Glutamatergic neuron (in vitro differentiated cells): ENCODE results near the gene KCNA3. TPM values are rescaled to one million over a fixed set of nuclear protein-coding genes. Genes with fewer than 3 reads are reported as not detected.

Source experiments
- DNase-seq: peaks from one replicate; pipeline ENCODE4 v3.0.0; 2022
- H3K27ac Mint-ChIP-seq: one replicate; pipeline ENCODE4 v1.8.0; 2020; ENCODE audit warnings: mild to moderate bottlenecking, mixed read lengths, inconsistent platforms; ENCODE audit not compliant: unreplicated experiment
- H3K27me3 Mint-ChIP-seq: one replicate; pipeline ENCODE4 v1.8.0; 2020; ENCODE audit warnings: mild to moderate bottlenecking, moderate library complexity, mixed read lengths, inconsistent platforms; ENCODE audit not compliant: unreplicated experiment
- H3K36me3 Mint-ChIP-seq: one replicate; pipeline ENCODE4 v1.8.0; 2020; ENCODE audit warnings: mild to moderate bottlenecking, mixed read lengths, inconsistent platforms; ENCODE audit not compliant: unreplicated experiment
- H3K4me1 Mint-ChIP-seq: one replicate; pipeline ENCODE4 v1.8.0; 2020; ENCODE audit warnings: mild to moderate bottlenecking, low read depth, mixed read lengths, inconsistent platforms; ENCODE audit not compliant: unreplicated experiment
- H3K4me3 Mint-ChIP-seq: one replicate; pipeline ENCODE4 v1.8.0; 2020; ENCODE audit warnings: mild to moderate bottlenecking, mixed read lengths, inconsistent platforms; ENCODE audit not compliant: unreplicated experiment
- H3K9me3 Mint-ChIP-seq: one replicate; pipeline ENCODE4 v1.8.0; 2020; ENCODE audit warnings: mild to moderate bottlenecking, moderate library complexity, mixed read lengths, inconsistent platforms; ENCODE audit not compliant: unreplicated experiment
- CTCF ChIP-seq: fragments of 200-600 bp; sonication (generic); IDR thresholded peaks from one replicate; pipeline ENCODE4 v1.5.0; 2021; ENCODE audit not compliant: partially characterized antibody, unreplicated experiment
- total RNA-seq: library from RNA; stranded (reverse); fragmentation: NEBNext Ultra II Directional; extraction: Animal tissue kit (Norgen Biotek cat#: 25700); gene quantifications from one replicate; pipeline ENCODE4 v1.2.1, GENCODE V29; 2021; ENCODE audit not compliant: unreplicated experiment

The KCNA3 gene
- total RNA-seq, 1 donor from 2014 or later = 2.7 TPM

GRCh38 chr1:110690709-110691365, 16.1 kb upstream of the KCNA3 start:
- DNase-seq = no peak
- Mint-ChIP-seq H3K4me1 (no peaks in the 10 kb centered on the region), H3K36me3 (no peaks in the 10 kb centered on the region), H3K27me3 (no peaks in the 10 kb centered on the region), H3K27ac (no peak overlapping the region), H3K9me3 (no peaks in the 10 kb centered on the region), H3K4me3 (no peak overlapping the region)
- TF ChIP-seq CTCF = no peak

- Mint-ChIP-seq H3K4me1 (no peaks in the 10 kb centered on the region), H3K27ac (no peak overlapping the region), H3K27me3 (no peaks in the 10 kb centered on the region), H3K4me3 (no peak overlapping the region), H3K36me3 (no peaks in the 10 kb centered on the region), H3K9me3 (no peaks in the 10 kb centered on the region)
- no peak for DNase-seq
- no peak for TF ChIP-seq CTCF
Measured at GRCh38 chr1:110689868-110690267, 15.1 kb upstream of the KCNA3 start.

- no peak for DNase-seq
- no peak overlapping the region for H3K4me3 Mint-ChIP-seq
- no peaks in the 10 kb centered on the region for H3K9me3 Mint-ChIP-seq
- no peaks in the 10 kb centered on the region for H3K4me1 Mint-ChIP-seq
- TF ChIP-seq CTCF = no peak
- H3K27me3 Mint-ChIP-seq = no peaks in the 10 kb centered on the region
- no peak overlapping the region for H3K27ac Mint-ChIP-seq
- no peaks in the 10 kb centered on the region for H3K36me3 Mint-ChIP-seq
Measured at GRCh38 chr1:110688514-110688913, 13.8 kb upstream of the KCNA3 start.

- H3K4me3 Mint-ChIP-seq = no peak overlapping the region
- no peaks in the 10 kb centered on the region for H3K36me3 Mint-ChIP-seq
- no peak for TF ChIP-seq CTCF
- H3K27ac Mint-ChIP-seq = no peak overlapping the region
- no peaks in the 10 kb centered on the region for H3K4me1 Mint-ChIP-seq
- H3K9me3 Mint-ChIP-seq = no peaks in the 10 kb centered on the region
- no peak for DNase-seq
- H3K27me3 Mint-ChIP-seq = no peaks in the 10 kb centered on the region
Measured at GRCh38 chr1:110687250-110687649, 12.5 kb upstream of the KCNA3 start.

GRCh38 chr1:110686188-110686587, 11.4 kb upstream of the KCNA3 start:
- no peak for TF ChIP-seq CTCF
- no peaks in the 10 kb centered on the region for H3K27me3 Mint-ChIP-seq
- H3K4me1 Mint-ChIP-seq = no peaks in the 10 kb centered on the region
- no peak overlapping the region for H3K4me3 Mint-ChIP-seq
- no peaks in the 10 kb centered on the region for H3K36me3 Mint-ChIP-seq
- no peak overlapping the region for H3K27ac Mint-ChIP-seq
- H3K9me3 Mint-ChIP-seq = no peaks in the 10 kb centered on the region
- DNase-seq = no peak
